Testis (tissue), 3 donors: ENCODE measurements around the gene DUSP6. TPM values are rescaled to one million over a fixed set of nuclear protein-coding genes. Genes with fewer than 3 reads are reported as not detected.

Experiments used
- DNase-seq: peaks from one replicate; pipeline ENCODE4 v3.0.0-alpha.2; 2019
- H3K27ac ChIP-seq, 2 donors: fragments of 200-600 bp; sonication (generic); one replicate each; pipeline ENCODE4 v1.5.1; 2019
- H3K27me3 ChIP-seq: fragments of 200-600 bp; sonication (generic); one replicate; pipeline ENCODE4 v1.5.1; 2019
- H3K36me3 ChIP-seq: fragments of 200-600 bp; sonication (generic); one replicate; pipeline ENCODE4 v1.5.1; 2017; ENCODE audit warnings: low read depth; ENCODE audit errors: missing control alignments
- H3K4me1 ChIP-seq: fragments of 200-600 bp; sonication (generic); one replicate; pipeline ENCODE4 v1.5.1; 2019
- H3K4me3 ChIP-seq, 2 donors: fragments of 200-600 bp; sonication (generic); one replicate each; pipeline ENCODE4 v1.5.1; 2017 to 2019
- H3K9me3 ChIP-seq: fragments of 200-600 bp; sonication (generic); one replicate; pipeline ENCODE4 v1.5.1; 2017
- POLR2A ChIP-seq: fragments of 450-650 bp; IDR thresholded peaks from one replicate; pipeline ENCODE4 v1.6.1; 2017; ENCODE audit warnings: antibody characterized with exemption, mild to moderate bottlenecking, moderate library complexity
- WGBS, 2 donors: methylation state at CpG; one replicate each; pipeline ENCODE4 v1.1.5; 2018; 5-methylcytosine and 5-hydroxymethylcytosine counted together
- intact Hi-C: fragments of 100-400 bp; cut with DNase I; formaldehyde crosslinking; loops from one replicate; pipeline ENCODE4 v1.15.1; 2023; ENCODE audit warnings: low total_unique reads
- polyA plus RNA-seq: library from polyadenylated mRNA; stranded (reverse); fragments of 350-450 nt; fragmentation: Illumina TruSeq; extraction: RNeasy Lipid Tissue Mini Kit (QIAGEN cat#74804); gene quantifications from one replicate; pipeline ENCODE4 v1.2.3, GENCODE V29; 2014; ENCODE audit warnings: low read depth, low replicate concordance; ENCODE audit not compliant: insufficient read depth
- total RNA-seq, 2 donors: library from RNA; depleted of rRNA; stranded (reverse); fragments of >200 nt; gene quantifications; one replicate each; pipeline ENCODE4 v1.2.3, GENCODE V29; 2016
- TF ChIP-seq, protein P1 (sequence below), 3 experiments: fragments of 450-650 bp in 2 of 3; fragments of 200-600 bp in 1 of 3; sonication (generic) in 1 of 3; IDR thresholded peaks; one replicate each; pipeline ENCODE4 v1.5.1; 2016 to 2019; ENCODE audit warnings: antibody characterized with exemption in 3 of 3, mild to moderate bottlenecking in 2 of 3, moderate library complexity in 1 of 3

Gene DUSP6
- total and polyA plus RNA-seq, 3 donors from 2014 or later: 10.9 to 17.2 (median 15.1) TPM

DNA sequence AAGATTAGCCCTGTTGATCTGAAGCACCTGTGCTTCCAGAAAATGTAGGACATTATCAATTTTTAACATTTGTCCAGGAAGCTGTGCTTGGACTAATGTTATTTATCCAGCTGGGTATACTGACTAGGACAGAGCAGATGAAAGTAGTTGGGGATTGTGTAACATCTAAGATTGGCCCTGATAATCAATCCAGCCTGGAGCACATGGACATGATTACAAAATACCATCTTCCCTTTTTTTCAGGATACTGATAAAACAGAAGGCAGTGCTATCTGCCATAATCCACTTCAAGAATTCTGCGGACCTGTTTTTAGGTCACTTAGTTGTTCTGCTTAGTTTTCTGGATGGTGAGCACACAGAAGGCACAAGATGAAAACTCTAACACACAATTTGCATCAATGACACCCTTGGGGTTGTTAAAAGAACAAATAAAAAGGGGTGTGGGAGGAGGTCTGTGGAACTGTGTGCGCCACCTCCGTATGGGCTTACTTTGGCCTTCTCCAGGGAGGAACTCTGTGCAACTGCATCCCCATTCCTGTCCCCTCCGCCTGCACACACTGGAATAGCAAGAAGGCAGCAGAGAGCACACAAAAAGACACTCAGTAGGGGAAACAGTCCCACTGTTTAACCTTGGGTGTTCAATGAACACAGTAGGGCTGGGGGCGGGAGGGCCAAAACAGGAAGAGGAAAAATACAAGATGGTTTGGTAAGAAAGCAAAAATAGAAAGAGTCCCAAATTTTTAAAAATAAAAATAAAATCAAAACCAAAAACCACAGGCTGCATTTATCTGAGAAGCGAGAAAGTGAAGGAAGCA is 31.1 kb upstream of the DUSP6 start:
- H3K27me3 ChIP-seq: no peaks in the 10 kb centered on the region
- H3K4me1 ChIP-seq: peaks cover 22% of the 10 kb centered on the region
- H3K36me3 ChIP-seq: no peaks in the 10 kb centered on the region
- H3K4me3 ChIP-seq: no peak overlapping the region
- H3K9me3 ChIP-seq: no peaks in the 10 kb centered on the region
- TF ChIP-seq, protein P1, sequence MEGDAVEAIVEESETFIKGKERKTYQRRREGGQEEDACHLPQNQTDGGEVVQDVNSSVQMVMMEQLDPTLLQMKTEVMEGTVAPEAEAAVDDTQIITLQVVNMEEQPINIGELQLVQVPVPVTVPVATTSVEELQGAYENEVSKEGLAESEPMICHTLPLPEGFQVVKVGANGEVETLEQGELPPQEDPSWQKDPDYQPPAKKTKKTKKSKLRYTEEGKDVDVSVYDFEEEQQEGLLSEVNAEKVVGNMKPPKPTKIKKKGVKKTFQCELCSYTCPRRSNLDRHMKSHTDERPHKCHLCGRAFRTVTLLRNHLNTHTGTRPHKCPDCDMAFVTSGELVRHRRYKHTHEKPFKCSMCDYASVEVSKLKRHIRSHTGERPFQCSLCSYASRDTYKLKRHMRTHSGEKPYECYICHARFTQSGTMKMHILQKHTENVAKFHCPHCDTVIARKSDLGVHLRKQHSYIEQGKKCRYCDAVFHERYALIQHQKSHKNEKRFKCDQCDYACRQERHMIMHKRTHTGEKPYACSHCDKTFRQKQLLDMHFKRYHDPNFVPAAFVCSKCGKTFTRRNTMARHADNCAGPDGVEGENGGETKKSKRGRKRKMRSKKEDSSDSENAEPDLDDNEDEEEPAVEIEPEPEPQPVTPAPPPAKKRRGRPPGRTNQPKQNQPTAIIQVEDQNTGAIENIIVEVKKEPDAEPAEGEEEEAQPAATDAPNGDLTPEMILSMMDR (IDR thresholded peaks at IDR 0.05): no peak
- TF ChIP-seq POLR2A: no peak
- H3K27ac ChIP-seq: peak overlapping the region in 1 of 2 donors; percentile 44
- intact Hi-C loops: no loop called here
- WGBS, 2 donors: 51 to 57% methylated on average over 6 of the region's 6 CpGs
- no peak for DNase-seq

DNA sequence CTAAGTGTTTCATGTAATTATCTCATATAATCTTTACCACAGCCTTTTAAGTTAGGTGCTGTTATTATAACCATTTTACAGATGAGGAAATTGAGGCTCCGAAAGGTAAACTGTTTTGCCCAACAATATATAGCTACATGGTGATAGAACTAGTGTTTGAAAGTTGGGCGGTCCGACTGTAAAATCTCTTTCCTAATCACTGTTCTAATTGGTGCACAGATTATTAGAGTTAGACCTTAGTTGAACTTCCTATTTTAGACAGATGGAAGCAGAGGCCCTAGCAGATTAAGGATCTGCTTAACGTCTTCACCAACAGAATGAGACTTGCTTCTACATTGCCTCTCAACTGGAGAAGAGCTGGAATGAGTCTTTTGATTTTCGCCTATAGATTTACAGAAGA is 30.0 kb upstream of the DUSP6 start:
- Histone ChIP-seq H3K4me1 (peaks cover 22% of the 10 kb centered on the region), H3K27ac (no peak overlapping the region), H3K36me3 (no peaks in the 10 kb centered on the region), H3K4me3 (no peak overlapping the region), H3K27me3 (no peaks in the 10 kb centered on the region), H3K9me3 (no peaks in the 10 kb centered on the region)
- TF ChIP-seq, protein P1 (IDR thresholded peaks at IDR 0.05): no peak
- TF ChIP-seq POLR2A: no peak
- DNase-seq: no peak
- 85 to 93% methylated on average over 5 of the region's 5 CpGs for WGBS, 2 donors
- intact Hi-C loops: no loop called here

DNA sequence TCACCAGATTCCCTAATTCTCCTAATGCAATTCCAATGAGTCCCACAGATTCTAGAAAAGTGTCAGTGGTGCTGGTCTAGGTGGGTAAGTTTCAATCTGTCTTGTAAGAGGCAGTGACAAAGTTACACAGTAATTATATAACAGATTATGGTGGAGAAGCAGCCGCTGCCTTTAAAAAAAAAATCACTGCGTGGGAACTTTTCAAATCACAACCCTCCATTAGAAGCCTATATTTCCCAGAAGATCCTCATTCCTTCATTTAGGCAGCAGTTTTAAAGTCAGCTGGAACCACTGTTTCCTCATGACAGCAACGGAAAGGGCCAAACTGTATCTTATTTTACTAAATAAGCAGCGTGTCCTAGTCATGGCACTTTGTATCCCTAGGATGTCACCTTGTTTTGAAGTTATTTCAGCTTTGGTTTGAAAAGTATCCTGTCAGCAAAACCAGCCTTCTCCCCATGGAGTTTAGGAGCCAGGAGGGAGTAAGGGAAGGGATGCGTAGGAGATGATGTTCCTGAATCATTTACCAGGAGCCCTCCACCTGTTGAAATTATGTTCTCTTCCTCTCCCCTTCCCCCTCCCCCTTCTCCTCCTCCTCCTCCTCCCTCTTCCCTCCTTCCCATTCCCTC is 27.7 kb upstream of the DUSP6 start:
- DNase-seq: no peak
- Histone ChIP-seq H3K27me3 (no peaks in the 10 kb centered on the region), H3K4me1 (peaks cover 21% of the 10 kb centered on the region), H3K9me3 (no peaks in the 10 kb centered on the region), H3K27ac (no peak overlapping the region), H3K36me3 (no peaks in the 10 kb centered on the region), H3K4me3 (no peak overlapping the region)
- intact Hi-C loops: no loop called here
- TF ChIP-seq, protein P1 (IDR thresholded peaks at IDR 0.05): no peak
- 78 to 83% methylated on average over 5 of the region's 5 CpGs for WGBS, 2 donors

DNA sequence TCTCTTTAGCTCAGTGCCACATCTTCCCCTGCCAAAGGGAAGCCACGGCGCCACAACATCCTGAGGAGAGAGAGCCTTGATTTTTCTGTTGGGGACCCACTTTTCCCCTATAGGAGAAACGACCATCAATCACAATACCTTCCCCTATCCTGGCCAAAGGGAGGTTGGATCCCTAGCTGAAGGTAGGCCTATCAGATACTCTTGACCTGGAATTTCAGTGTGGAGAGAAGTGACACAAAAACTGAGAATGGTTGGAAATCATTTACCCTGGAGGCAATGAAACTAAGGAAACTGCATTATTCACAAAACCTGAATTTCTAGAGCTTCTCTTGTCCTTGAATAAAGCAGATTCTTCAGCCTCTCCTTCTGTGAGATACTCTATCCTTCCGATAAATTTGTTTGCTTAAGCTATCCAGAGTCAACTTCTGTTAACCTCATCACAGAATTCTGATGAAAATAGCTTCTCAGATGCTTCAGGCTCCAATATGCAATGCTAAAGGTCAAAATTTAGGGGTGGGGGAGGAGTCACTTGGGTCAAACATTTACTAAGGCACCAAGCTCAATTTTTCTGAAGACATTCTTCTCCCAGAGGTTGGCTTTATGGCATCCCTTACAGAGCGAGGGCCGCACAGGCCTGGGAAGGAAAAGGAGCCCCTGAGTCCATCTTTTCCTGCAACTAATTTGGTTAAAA is 27.0 kb upstream of the DUSP6 start:
- H3K27me3 ChIP-seq: no peaks in the 10 kb centered on the region
- no peak overlapping the region for H3K27ac ChIP-seq
- H3K9me3 ChIP-seq: no peaks in the 10 kb centered on the region
- intact Hi-C loops: no loop called here
- no peak for DNase-seq
- TF ChIP-seq, protein P1 (IDR thresholded peaks at IDR 0.05): no peak
- no peak for TF ChIP-seq POLR2A
- H3K36me3 ChIP-seq: no peaks in the 10 kb centered on the region
- no peak overlapping the region for H3K4me3 ChIP-seq
- WGBS, 2 donors: 83 to 84% methylated on average over 6 of the region's 6 CpGs
- peaks cover 15% of the 10 kb centered on the region for H3K4me1 ChIP-seq
